ENCODE measurements around the gene ISM2.
"Not testable (repeated sequence)": the region's sequence is repeated elsewhere in the genome, so short reads cannot be mapped to it uniquely, and the experiment has no call there.

Gene ISM2

GRCh38 chr14:77498120-77498979 lies at the start of gene ISM2:
ISM2 (minus strand) TSS chr14:77498816; CDS start chr14:77498793, 23 bp downstream.
- peak; percentile 21 for DNase-seq

- DNase-seq, result no peak
Observed at GRCh38 chr14:77547512-77548180, 49.0 kb upstream of the ISM2 start.

- not testable (repeated sequence) for DNase-seq
Observed at GRCh38 chr14:77545171-77545570, 46.6 kb upstream of the ISM2 start.

- DNase-seq, result no peak
Observed at GRCh38 chr14:77544571-77544970, 46.0 kb upstream of the ISM2 start.

GRCh38 chr14:77543637-77544334 lies 45.2 kb upstream of the ISM2 start:
- DNase-seq, result no peak

GRCh38 chr14:77543240-77543551 lies 44.6 kb upstream of the ISM2 start:
- no peak for DNase-seq

GRCh38 chr14:77542421-77543239 lies 44.0 kb upstream of the ISM2 start:
- no peak for DNase-seq

- no peak for DNase-seq
Observed at GRCh38 chr14:77541905-77542304, 43.3 kb upstream of the ISM2 start.

GRCh38 chr14:77536951-77537350 lies 38.3 kb upstream of the ISM2 start:
- DNase-seq, result not testable (repeated sequence)

GRCh38 chr14:77531071-77531470 lies 32.5 kb upstream of the ISM2 start:
- DNase-seq, result no peak

GRCh38 chr14:77529963-77530362 lies 31.3 kb upstream of the ISM2 start:
- DNase-seq, result no peak

GRCh38 chr14:77529213-77529612 lies 30.6 kb upstream of the ISM2 start:
- DNase-seq, result no peak

- not testable (repeated sequence) for DNase-seq
Observed at GRCh38 chr14:77528701-77529100, 30.1 kb upstream of the ISM2 start.

- no peak for DNase-seq
Observed at GRCh38 chr14:77526266-77526665, 27.6 kb upstream of the ISM2 start.

- DNase-seq, result no peak
Observed at GRCh38 chr14:77524536-77524935, 25.9 kb upstream of the ISM2 start.

GRCh38 chr14:77523109-77523508 lies 24.5 kb upstream of the ISM2 start:
- DNase-seq, result no peak

GRCh38 chr14:77520555-77520954 lies 21.9 kb upstream of the ISM2 start:
- DNase-seq, result no peak

GRCh38 chr14:77516126-77516525 lies 17.5 kb upstream of the ISM2 start:
- DNase-seq, result no peak

GRCh38 chr14:77511486-77512162 lies 13.0 kb upstream of the ISM2 start:
- no peak for DNase-seq

- DNase-seq, result no peak
Observed at GRCh38 chr14:77509366-77509765, 10.8 kb upstream of the ISM2 start.

- no peak for DNase-seq
Observed at GRCh38 chr14:77508876-77509275, 10.3 kb upstream of the ISM2 start.

- DNase-seq, result no peak
Observed at GRCh38 chr14:77508249-77508648, 9.6 kb upstream of the ISM2 start.

Measured in activated gamma-delta T cell treated with Interleukin-2 at 50 U/mL for 16 hours (primary cell).